ENCODE results near the gene TRIM59.

The TRIM59 gene

GRCh38 chr3:160449636-160450598, at the start of gene TRIM59:
Gene TRIM59, minus strand, starts transcription at chr3:160449786. Its CDS starts 10,603 bp downstream, at chr3:160439183.
- peak; percentile 98 for DNase-seq

- no peak for DNase-seq
Observed at GRCh38 chr3:160498202-160498601, 48.6 kb upstream of the TRIM59 start.

DNA sequence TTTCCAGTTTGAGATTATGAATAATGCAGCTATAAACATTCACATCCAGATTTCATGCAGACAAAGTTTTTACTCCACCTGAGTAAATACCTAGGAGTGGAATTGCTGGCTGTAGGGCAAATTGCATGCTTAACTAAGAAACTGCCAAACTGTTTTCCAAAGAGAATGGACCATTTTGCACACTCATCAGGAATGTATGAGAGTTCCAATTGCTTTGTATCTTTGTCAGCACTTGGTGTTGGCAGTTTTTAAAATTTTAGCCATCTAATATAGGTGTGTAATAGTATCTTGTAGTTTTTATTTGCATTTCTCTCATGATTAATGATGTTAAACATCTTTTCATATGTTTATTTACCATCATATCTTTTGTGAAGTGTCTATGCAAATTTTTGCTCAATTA, 40.6 kb upstream of the TRIM59 start:
- no peak for DNase-seq

- peak; percentile 60 for DNase-seq
Observed at GRCh38 chr3:160486459-160486869, 36.9 kb upstream of the TRIM59 start.

GRCh38 chr3:160482796-160483195, 33.2 kb upstream of the TRIM59 start:
- DNase-seq = no peak

DNA sequence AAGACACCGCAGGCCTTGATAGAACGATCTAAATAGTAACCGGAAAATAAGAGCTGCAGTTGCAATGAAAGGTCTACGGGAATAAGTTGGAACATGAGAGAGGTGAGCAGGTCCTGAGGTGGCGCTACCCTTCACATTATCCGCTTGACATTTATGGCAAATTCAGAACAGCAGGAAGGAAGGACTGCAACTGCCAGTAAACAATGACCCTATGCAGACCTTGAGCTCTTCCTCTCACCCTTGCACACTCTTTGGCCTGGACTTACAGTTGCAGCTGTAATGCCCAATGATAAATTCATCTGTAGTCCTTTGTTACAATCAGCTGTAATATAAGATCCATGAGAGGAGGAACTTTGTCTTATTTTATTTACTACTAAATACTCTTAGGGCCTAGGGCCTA, 32.3 kb upstream of the TRIM59 start:
- DNase-seq = no peak

GRCh38 chr3:160480931-160481330, 31.3 kb upstream of the TRIM59 start:
- DNase-seq = peak; percentile 54

DNA sequence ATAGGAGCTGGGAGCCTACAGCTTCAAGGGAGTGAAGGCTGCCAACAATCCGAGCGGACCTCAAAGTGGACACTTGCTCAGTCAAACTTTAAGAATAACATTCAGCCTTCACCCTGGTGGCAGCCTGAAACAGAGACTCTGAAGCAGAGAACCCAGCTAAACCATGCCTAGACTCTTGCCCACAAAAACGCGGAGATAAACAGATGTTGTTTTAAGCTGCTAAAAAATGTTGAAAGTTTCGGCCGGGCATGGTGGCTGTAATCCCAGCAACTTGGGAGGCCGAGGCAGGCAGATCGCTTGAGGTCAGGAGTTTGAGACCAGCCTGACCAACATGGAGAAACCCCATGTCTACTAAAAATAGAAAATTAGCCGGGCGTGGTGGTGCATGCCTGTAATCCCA, 29.8 kb upstream of the TRIM59 start:
- no peak for DNase-seq

DNA sequence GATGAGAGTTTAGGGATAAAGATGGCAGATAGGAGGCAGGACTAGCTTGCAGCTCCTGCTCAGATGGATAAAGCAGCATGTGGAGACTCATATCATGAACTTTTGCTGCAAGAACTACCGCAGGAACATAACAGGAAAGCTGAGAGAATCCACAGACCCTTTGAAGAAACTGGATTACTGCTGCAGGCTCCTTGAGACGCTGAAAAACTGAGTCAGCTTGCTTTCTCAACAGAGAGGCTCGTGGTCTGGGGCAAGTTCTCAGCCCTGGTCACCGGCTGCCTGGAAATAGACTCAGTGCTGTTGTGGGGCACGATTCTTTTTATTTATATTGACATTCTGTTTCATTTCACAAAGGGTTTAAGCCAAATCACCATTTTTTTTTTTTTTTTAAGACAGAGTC, 28.8 kb upstream of the TRIM59 start:
- DNase-seq = peak; percentile 53

DNA sequence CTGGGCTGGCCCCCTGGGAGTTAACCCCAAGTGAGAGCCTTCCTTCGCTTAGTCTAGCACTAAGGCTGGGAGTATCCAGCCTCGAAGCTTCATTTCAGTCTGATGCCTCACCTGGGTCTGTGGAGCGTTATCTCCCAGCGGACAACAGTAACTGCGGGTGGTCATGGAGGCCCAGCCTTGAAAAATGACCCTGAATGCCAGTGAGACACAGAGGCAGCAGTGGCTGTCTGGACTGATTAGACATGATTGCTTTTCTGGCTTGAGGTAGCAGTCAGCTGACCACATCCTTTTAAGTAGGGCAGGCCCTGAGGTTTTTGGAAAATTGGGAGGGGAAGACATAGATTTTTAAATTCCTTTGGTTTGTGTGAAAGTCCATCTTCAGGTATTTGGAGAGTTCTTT, 28.2 kb upstream of the TRIM59 start:
- DNase-seq = no peak

GRCh38 chr3:160475884-160476283, 26.3 kb upstream of the TRIM59 start:
- no peak for DNase-seq

- no peak for DNase-seq
Observed at GRCh38 chr3:160475153-160475552, 25.6 kb upstream of the TRIM59 start.

DNA sequence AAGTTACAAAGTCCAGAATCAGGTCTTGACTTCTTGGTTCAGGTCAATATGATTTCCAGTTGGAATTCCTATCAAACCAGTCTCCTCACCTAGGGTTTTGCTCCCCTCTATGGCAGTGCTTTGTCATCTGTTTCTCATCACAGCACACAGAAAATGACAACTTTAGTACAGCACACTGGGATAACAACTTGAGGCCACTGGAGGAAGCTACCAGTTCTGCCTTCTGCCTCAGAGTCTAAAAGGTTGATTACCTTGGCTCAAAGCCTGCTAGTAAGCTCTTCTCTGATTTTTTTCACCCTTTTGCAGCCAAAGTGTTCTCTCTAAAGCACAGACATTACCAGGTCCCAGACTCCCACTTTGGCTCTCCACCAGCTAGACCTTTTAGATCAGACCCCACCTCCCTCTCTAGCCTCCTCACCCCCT, 24.8 kb upstream of the TRIM59 start:
- DNase-seq = peak; percentile 88

GRCh38 chr3:160473978-160474377, 24.4 kb upstream of the TRIM59 start:
- peak; percentile 99 for DNase-seq

DNA sequence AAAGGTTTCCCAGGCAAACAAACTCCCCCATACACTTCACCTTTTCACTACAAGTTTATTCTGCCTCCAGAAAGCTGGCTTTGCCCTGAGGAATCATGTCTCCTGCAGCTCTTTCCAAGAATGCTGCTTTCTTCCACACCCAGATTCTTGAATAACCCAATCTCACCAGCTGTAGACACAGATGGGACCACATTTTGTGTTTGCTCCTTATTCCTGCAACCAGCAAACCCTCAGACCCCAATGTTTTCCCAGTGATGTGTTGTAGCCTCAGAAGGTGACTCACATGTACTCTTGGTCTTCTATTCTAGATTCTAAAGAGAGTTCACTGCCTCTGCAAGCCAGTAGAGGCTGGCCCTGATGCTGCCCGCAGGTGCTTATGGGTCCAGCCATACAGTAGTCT, 23.6 kb upstream of the TRIM59 start:
- peak; percentile 93 for DNase-seq

DNA sequence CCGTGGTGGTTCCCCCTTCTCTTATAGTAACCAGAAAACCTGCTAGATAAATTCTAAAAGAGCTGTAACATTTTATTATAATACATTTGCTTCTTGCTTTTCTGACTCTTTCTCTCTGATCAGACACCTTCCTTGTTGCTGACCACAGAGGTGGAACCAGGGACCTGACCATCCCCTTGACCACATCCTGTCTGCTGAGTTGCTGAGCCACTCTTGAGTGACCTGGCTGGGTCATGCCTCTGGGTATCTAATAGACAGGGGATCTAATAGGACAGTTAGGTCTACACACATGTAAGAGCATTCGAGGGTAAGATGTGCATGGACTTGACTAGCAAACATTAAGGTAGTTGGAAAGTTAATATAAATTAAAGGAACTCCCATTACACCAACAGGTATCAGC, 22.8 kb upstream of the TRIM59 start:
- no peak for DNase-seq

- DNase-seq = no peak
Observed at GRCh38 chr3:160471892-160472291, 22.3 kb upstream of the TRIM59 start.

DNA sequence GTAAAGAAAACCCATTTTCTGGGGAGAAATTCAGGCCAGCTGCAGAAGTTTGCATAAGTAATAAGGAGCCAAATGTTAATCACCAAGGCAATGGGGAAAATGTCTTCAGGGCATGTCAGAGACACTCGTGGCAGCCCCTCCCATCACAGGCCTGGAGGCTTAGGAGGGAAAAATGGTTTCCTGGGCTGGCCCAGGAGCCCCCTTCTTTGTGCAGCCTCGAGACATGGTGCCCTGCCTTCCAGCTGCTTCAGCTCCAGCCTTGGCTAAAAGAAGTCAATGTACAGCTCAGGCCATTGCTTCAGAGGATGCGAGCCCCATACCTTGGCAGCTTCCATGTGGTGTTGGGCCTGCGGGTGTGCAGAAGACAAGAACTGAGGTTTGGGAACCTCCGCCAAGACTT, 20.6 kb upstream of the TRIM59 start:
- DNase-seq = no peak

- no peak for DNase-seq
Observed at GRCh38 chr3:160464971-160465370, 15.4 kb upstream of the TRIM59 start.

- DNase-seq = no peak
Observed at GRCh38 chr3:160464321-160464720, 14.7 kb upstream of the TRIM59 start.

GRCh38 chr3:160460033-160460432, 10.4 kb upstream of the TRIM59 start:
- no peak for DNase-seq

DNA sequence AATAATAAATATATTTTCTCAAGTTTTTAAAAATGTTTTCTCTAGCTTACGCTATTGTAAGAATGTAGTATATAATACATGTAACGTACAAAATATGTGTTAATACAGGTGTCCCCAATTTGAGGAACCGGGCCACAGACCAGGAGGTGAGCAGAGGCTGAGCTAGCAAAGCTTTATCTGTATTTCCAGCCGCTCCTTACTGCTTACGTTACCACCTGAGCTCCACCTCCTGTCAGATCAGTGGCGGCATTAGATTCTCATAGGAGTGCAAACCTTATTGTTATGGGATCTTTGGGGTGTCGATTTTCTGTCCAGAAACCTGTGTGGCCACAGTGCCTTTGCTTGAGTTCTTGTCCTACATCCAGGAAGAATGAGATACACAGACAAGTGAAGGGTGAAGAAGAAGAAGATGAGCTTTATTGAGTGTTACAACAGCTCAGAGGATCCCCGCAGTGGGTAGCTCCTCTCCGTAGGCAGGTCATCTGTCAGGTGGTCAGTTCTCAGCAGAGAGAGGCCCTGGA, 9.9 kb upstream of the TRIM59 start:
- no peak for DNase-seq

GRCh38 chr3:160458151-160458550, 8.6 kb upstream of the TRIM59 start:
- DNase-seq = no peak

DNA sequence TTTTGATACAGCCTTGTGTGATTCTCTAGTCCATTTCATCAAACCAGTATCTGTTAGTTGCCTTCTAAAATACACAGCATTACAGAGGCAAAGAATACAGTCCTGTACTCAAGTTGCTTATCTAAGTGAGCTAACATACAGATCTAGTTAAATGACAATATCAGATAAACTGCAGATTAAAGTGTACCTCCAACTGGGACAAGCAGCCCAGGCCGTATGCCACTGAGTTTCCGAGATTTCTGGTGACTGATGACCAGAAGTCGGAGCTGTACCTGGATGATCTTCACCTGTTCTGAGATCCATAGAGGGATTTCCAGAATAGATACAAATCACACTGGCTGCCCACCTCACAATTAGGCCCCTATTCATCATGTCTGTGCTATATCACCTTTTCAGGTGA, 6.3 kb upstream of the TRIM59 start:
- DNase-seq = no peak

DNA sequence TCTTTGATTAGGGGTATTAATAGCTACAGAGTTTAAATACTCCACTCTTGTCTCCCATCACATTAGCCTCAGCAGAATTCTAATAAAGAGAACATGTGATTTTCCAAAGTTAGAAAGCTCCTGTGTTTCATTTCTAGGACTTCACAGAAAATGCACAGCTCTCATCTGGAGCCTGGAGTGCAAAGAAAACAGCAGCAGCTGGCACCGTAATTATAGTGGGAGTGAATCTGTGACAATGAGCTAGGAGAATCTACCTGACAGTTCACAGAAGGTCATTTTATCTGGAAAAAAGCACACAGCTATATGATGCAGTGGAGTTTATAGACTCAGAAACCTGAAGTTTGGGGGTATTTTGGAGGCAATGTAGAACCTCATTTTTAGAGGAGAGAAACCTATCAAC, 5.4 kb upstream of the TRIM59 start:
- no peak for DNase-seq

All from fibroblast of skin of right quadriceps (primary cell).